GM19035 (cell line): ENCODE results near the gene FLT3.
"Not testable (repeated sequence)": the region's sequence is repeated elsewhere in the genome, so short reads cannot be mapped to it uniquely, and the experiment has no call there.

ENCODE experiments used
- ATAC-seq: cut with Tn5 transposase; IDR thresholded peaks from one replicate; pipeline ENCODE4 v1.9.1; 2021; ENCODE audit not compliant: unreplicated experiment

FLT3 gene

GRCh38 chr13:28005016-28005415 is 95.4 kb downstream of the FLT3 start:
- ATAC-seq, result not testable (repeated sequence)

- ATAC-seq, result no peak
Observed at GRCh38 chr13:28002886-28003698, 97.3 kb downstream of the FLT3 start.

- no peak for ATAC-seq
Observed at GRCh38 chr13:28001837-28002473, 98.4 kb downstream of the FLT3 start.

- no peak for ATAC-seq
Observed at GRCh38 chr13:28001049-28001448, 99.3 kb downstream of the FLT3 start.

- no peak for ATAC-seq
Observed at GRCh38 chr13:28000567-28000966, 99.8 kb downstream of the FLT3 start.

- ATAC-seq, result no peak
Observed at GRCh38 chr13:27997904-27998522, 102.4 kb downstream of the FLT3 start.

GRCh38 chr13:27991881-27992280 is 108.5 kb downstream of the FLT3 start:
- ATAC-seq, result no peak

- ATAC-seq, result no peak
Observed at GRCh38 chr13:27988520-27988919, 111.9 kb downstream of the FLT3 start, which contains the start of gene URAD. Gene URAD (minus strand): TSS chr13:27988693. CDS start chr13:27988637, 56 bp downstream.

- ATAC-seq, result no peak
Observed at GRCh38 chr13:27985600-27985999, 114.8 kb downstream of the FLT3 start.

- no peak for ATAC-seq
Observed at GRCh38 chr13:27982361-27982760, 118.0 kb downstream of the FLT3 start.

GRCh38 chr13:27981006-27981708 is 119.2 kb downstream of the FLT3 start:
- no peak for ATAC-seq

- ATAC-seq, result no peak
Observed at GRCh38 chr13:27980280-27980998, 119.9 kb downstream of the FLT3 start.

- no peak for ATAC-seq
Observed at GRCh38 chr13:27979765-27980279, 120.6 kb downstream of the FLT3 start.

- no peak for ATAC-seq
Observed at GRCh38 chr13:27979001-27979643, 121.3 kb downstream of the FLT3 start.

- no peak for ATAC-seq
Observed at GRCh38 chr13:27978301-27978968, 121.9 kb downstream of the FLT3 start.

- ATAC-seq, result no peak
Observed at GRCh38 chr13:27977476-27978300, 122.7 kb downstream of the FLT3 start.

GRCh38 chr13:27976362-27977091 is 123.8 kb downstream of the FLT3 start:
- no peak for ATAC-seq
